H9 (cell line): ENCODE data around the gene L3MBTL1. TPM values are rescaled to one million over a fixed set of nuclear protein-coding genes. Genes with fewer than 3 reads are reported as not detected.

Experiments
- DNase-seq: peaks from one replicate; pipeline ENCODE4 v3.0.0-alpha.2; 2017
- H2AFZ ChIP-seq: one replicate; pipeline ENCODE4 v1.6.1; 2013; ENCODE audit warnings: mild to moderate bottlenecking, low read length, control low read depth, moderate library complexity
- H2AK5ac ChIP-seq: 2 replicates; pipeline ENCODE4 v1.6.1; 2013; ENCODE audit warnings: low read length, control low read depth, mixed read lengths; ENCODE audit not compliant: insufficient read length
- H2BK120ac ChIP-seq: one replicate; pipeline ENCODE4 v1.6.1; 2013; ENCODE audit warnings: low read depth, mild to moderate bottlenecking, low read length, control low read depth, inconsistent platforms; ENCODE audit not compliant: poor library complexity, severe bottlenecking
- H2BK12ac ChIP-seq: 2 replicates; pipeline ENCODE4 v1.6.1; 2013; ENCODE audit warnings: low read length, control low read depth, mixed read lengths, low read depth; ENCODE audit not compliant: insufficient read length
- H2BK15ac ChIP-seq: 2 replicates; pipeline ENCODE4 v1.6.1; 2013; ENCODE audit warnings: low read depth, low read length, control low read depth
- H2BK20ac ChIP-seq: one replicate; pipeline ENCODE4 v1.6.1; 2013; ENCODE audit warnings: low read depth, mild to moderate bottlenecking, low read length, control low read depth, inconsistent platforms; ENCODE audit not compliant: poor library complexity, severe bottlenecking
- H2BK5ac ChIP-seq: 2 replicates; pipeline ENCODE4 v1.6.1; 2013; ENCODE audit warnings: low read length, control low read depth, mixed read lengths; ENCODE audit not compliant: insufficient read length
- H3K14ac ChIP-seq: 2 replicates; pipeline ENCODE4 v1.6.1; 2013; ENCODE audit warnings: low read length, control low read depth; ENCODE audit not compliant: insufficient read depth
- H3K18ac ChIP-seq: 2 replicates; pipeline ENCODE4 v1.6.1; 2013; ENCODE audit warnings: low read depth, mild to moderate bottlenecking, mixed read lengths, low read length, control low read depth; ENCODE audit not compliant: insufficient read length
- H3K23ac ChIP-seq: 2 replicates; pipeline ENCODE4 v1.6.1; 2013; ENCODE audit warnings: low read length, control low read depth, mixed read lengths, low read depth; ENCODE audit not compliant: insufficient read length
- H3K23me2 ChIP-seq: 2 replicates; pipeline ENCODE4 v1.6.1; 2013; ENCODE audit warnings: low read depth, mild to moderate bottlenecking, mixed read lengths, low read length, control low read depth; ENCODE audit not compliant: insufficient read length, poor library complexity, severe bottlenecking
- H3K27ac ChIP-seq: 2 replicates; pipeline ENCODE4 v1.5.1; 2013; ENCODE audit warnings: low read length, control low read depth, mixed read lengths, low read depth; ENCODE audit not compliant: insufficient read length
- H3K27me3 ChIP-seq: 2 replicates; pipeline ENCODE4 v1.6.1; 2013; ENCODE audit warnings: low read length, control low read depth, inconsistent platforms; ENCODE audit not compliant: insufficient read depth
- H3K4ac ChIP-seq: 2 replicates; pipeline ENCODE4 v1.6.1; 2013; ENCODE audit warnings: low read depth, mild to moderate bottlenecking, control low read depth, inconsistent platforms, low read length, moderate library complexity
- H3K4me1 ChIP-seq: 2 replicates; pipeline ENCODE4 v1.6.1; 2013; ENCODE audit warnings: low read length, control low read depth, inconsistent platforms; ENCODE audit not compliant: insufficient read depth
- H3K4me2 ChIP-seq: 2 replicates; pipeline ENCODE4 v1.6.1; 2013; ENCODE audit warnings: low read length, control low read depth, mixed read lengths; ENCODE audit not compliant: insufficient read length, insufficient read depth
- H3K56ac ChIP-seq: 2 replicates; pipeline ENCODE4 v1.6.1; 2013; ENCODE audit warnings: low read depth, mild to moderate bottlenecking, mixed read lengths, low read length, control low read depth; ENCODE audit not compliant: insufficient read length
- H3K79me1 ChIP-seq: 2 replicates; pipeline ENCODE4 v1.6.1; 2013; ENCODE audit warnings: low read depth, mild to moderate bottlenecking, moderate library complexity, low read length, control low read depth, inconsistent platforms; ENCODE audit not compliant: insufficient read depth, poor library complexity, severe bottlenecking
- H3K79me2 ChIP-seq: 2 replicates; pipeline ENCODE4 v1.6.1; 2013; ENCODE audit warnings: low read length, control low read depth, inconsistent platforms; ENCODE audit not compliant: insufficient read depth
- H3K9ac ChIP-seq: 2 replicates; pipeline ENCODE4 v1.6.1; 2013; ENCODE audit warnings: low read length, control low read depth, mixed read lengths; ENCODE audit not compliant: insufficient read length; ENCODE audit errors: extremely low read depth
- H3K9me3 ChIP-seq: one replicate; pipeline ENCODE4 v1.6.1; 2013; ENCODE audit warnings: low read depth, low read length, inconsistent platforms; ENCODE audit not compliant: control insufficient read depth
- H3T11ph ChIP-seq: one replicate; pipeline ENCODE4 v1.6.1; 2013; ENCODE audit warnings: mild to moderate bottlenecking, low read length, control low read depth, inconsistent platforms
- H4K20me1 ChIP-seq: one replicate; pipeline ENCODE4 v1.6.1; 2013; ENCODE audit not compliant: control insufficient read depth, insufficient read length, insufficient read depth
- H4K5ac ChIP-seq: 2 replicates; pipeline ENCODE4 v1.6.1; 2013; ENCODE audit warnings: low read depth, mild to moderate bottlenecking, mixed read lengths, low read length, control low read depth; ENCODE audit not compliant: insufficient read length
- H4K8ac ChIP-seq: replicated peaks from 2 replicates; pipeline ENCODE4 v1.6.1; 2013; ENCODE audit warnings: low read length, control low read depth, mixed read lengths, low read depth; ENCODE audit not compliant: insufficient read length
- H4K91ac ChIP-seq: 2 replicates; pipeline ENCODE4 v1.6.1; 2013; ENCODE audit warnings: low read depth, mild to moderate bottlenecking, moderate library complexity, mixed read lengths, low read length, control low read depth; ENCODE audit not compliant: insufficient read length
- H3K27ac Mint-ChIP-seq, 3 experiments: 2 replicates in 2 of 3; 3 replicates in 1 of 3; pipeline ENCODE4 v1.8.0; 2020 to 2021; ENCODE audit warnings: mixed read lengths in 3 of 3, mild to moderate bottlenecking in 1 of 3, moderate library complexity in 1 of 3
- H3K27me3 Mint-ChIP-seq: 2 replicates; pipeline ENCODE4 v1.8.0; 2021; ENCODE audit warnings: low read depth, mild to moderate bottlenecking, moderate library complexity, mixed read lengths
- H3K36me3 Mint-ChIP-seq, 3 experiments: 2 replicates in 2 of 3; 3 replicates in 1 of 3; pipeline ENCODE4 v1.8.0; 2020 to 2021; ENCODE audit warnings: low read depth in 3 of 3, mixed read lengths in 3 of 3; ENCODE audit not compliant: insufficient read depth in 1 of 3
- H3K4me1 Mint-ChIP-seq, 2 experiments: 2 replicates each; pipeline ENCODE4 v1.8.0; 2020; ENCODE audit warnings: mixed read lengths in 2 of 2
- H3K4me3 Mint-ChIP-seq, 2 experiments: 2 replicates in 1 of 2; 3 replicates in 1 of 2; pipeline ENCODE4 v1.8.0; 2020 to 2021; ENCODE audit warnings: mild to moderate bottlenecking in 2 of 2, mixed read lengths in 2 of 2, moderate library complexity in 1 of 2
- H3K9me3 Mint-ChIP-seq, 2 experiments: 2 replicates in 1 of 2; 3 replicates in 1 of 2; pipeline ENCODE4 v1.8.0; 2020; ENCODE audit warnings: mild to moderate bottlenecking in 2 of 2, mixed read lengths in 2 of 2, moderate library complexity in 1 of 2
- WGBS: extraction: QIAGEN DNeasy Blood & Tissue Kit; methylation state at CpG from one replicate; pipeline ENCODE4 v1.1.7; 2013; ENCODE audit warnings: missing lambda C conversion rate, low lambda C conversion rate, mixed read lengths; ENCODE audit not compliant: insufficient read length; ENCODE audit errors: extremely low coverage; 5-methylcytosine and 5-hydroxymethylcytosine counted together
- total RNA-seq: library from RNA; stranded (reverse); gene quantifications from 2 replicates; pipeline ENCODE4 v1.2.1, GENCODE V29; 2021
- TF ChIP-seq, protein P1 (sequence below): fragments of 200-600 bp; sonication (generic); conservative IDR thresholded peaks from 3 replicates; pipeline ENCODE4 v1.8.0; 2021; ENCODE audit warnings: antibody characterized with exemption, mild to moderate bottlenecking

L3MBTL1 gene
- total RNA-seq, 1 experiment from 2014 or later = 19.9 TPM

GRCh38 chr20:43536817-43537440, 29.4 kb downstream of the L3MBTL1 start:
- Histone ChIP-seq H3T11ph (no peak overlapping the region), H4K91ac (no peak overlapping the region), H2BK120ac (no peak overlapping the region), H3K27me3 (no peaks in the 10 kb centered on the region), H2BK15ac (no peak overlapping the region), H2BK12ac (no peak overlapping the region), H3K4me1 (no peaks in the 10 kb centered on the region), H3K18ac (no peak overlapping the region), H4K8ac (no peak overlapping the region), H3K23ac (no peak overlapping the region), H3K23me2 (no peaks in the 10 kb centered on the region), H3K79me1 (no peaks in the 10 kb centered on the region), H3K14ac (no peak overlapping the region), H3K9ac (no peak overlapping the region), H2AK5ac (no peak overlapping the region), H3K56ac (no peak overlapping the region), H4K20me1 (no peaks in the 10 kb centered on the region), H4K5ac (no peak overlapping the region), H2BK20ac (no peak overlapping the region), H3K4me2 (no peak overlapping the region), H3K4ac (no peak overlapping the region), H3K79me2 (no peaks in the 10 kb centered on the region), H3K9me3 (no peaks in the 10 kb centered on the region), H3K27ac (no peak overlapping the region), H2AFZ (no peak overlapping the region), H2BK5ac (no peak overlapping the region)
- no peak overlapping the region for H3K27ac Mint-ChIP-seq
- no peak for DNase-seq
- WGBS = no CpG with 5 or more reads among the region's 2 CpGs
- H3K9me3 Mint-ChIP-seq = no peaks in the 10 kb centered on the region
- no peaks in the 10 kb centered on the region; a peak in 1 of 4 replicates for H3K4me1 Mint-ChIP-seq
- H3K36me3 Mint-ChIP-seq = peaks cover 0 to 19% (median 17%) of the 10 kb centered on the region in 3 experiments; a peak in 6 of 7 replicates
- no peaks in the 10 kb centered on the region for H3K27me3 Mint-ChIP-seq
- H3K4me3 Mint-ChIP-seq = no peak overlapping the region
- TF ChIP-seq, protein P1, sequence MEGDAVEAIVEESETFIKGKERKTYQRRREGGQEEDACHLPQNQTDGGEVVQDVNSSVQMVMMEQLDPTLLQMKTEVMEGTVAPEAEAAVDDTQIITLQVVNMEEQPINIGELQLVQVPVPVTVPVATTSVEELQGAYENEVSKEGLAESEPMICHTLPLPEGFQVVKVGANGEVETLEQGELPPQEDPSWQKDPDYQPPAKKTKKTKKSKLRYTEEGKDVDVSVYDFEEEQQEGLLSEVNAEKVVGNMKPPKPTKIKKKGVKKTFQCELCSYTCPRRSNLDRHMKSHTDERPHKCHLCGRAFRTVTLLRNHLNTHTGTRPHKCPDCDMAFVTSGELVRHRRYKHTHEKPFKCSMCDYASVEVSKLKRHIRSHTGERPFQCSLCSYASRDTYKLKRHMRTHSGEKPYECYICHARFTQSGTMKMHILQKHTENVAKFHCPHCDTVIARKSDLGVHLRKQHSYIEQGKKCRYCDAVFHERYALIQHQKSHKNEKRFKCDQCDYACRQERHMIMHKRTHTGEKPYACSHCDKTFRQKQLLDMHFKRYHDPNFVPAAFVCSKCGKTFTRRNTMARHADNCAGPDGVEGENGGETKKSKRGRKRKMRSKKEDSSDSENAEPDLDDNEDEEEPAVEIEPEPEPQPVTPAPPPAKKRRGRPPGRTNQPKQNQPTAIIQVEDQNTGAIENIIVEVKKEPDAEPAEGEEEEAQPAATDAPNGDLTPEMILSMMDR = no peak
